ENCODE data around the gene NFIC.
"Not testable (repeated sequence)": the region's sequence is repeated elsewhere in the genome, so short reads cannot be mapped to it uniquely, and the experiment has no call there.

The NFIC gene

DNA sequence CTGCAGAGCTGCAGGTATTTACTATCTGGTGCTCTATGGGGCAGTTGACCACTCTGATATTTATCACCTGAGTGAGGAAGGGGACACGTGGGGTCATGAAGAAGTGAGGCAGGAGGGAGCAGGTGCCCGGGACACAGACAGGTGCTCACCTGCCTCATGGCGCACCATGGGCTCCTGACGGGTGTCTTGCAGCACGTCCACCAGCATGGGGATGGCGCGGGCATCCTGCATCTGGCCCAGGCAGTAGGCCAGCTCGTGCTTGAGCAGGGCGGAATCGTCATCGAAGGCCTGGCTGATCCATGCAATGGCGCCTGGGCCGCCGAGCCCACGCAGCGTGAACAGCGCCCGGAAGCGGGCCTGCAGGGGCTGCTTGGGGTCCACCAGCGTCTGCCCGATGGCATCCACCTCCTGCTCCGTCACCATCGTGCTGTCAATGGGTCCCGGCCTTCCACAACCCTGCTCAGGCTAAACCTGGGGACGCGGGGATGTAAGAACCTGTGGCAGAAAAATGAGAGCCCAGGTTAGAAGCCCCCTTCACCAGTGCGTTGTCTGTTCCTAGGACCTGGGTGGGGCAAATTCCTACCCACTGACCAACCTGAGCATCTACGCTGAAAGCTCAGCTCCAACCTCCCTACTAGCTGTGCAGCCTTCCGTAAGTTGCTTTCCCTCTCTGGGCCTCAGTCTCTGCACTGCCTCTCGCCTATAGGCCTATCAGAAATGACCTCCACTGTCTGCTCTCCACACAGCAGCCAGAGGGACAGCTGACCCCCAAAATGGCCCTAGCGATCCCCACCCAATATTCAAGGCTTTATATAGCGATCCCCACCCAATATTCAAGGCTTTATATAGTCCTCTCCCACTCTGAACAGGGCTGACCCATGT, 130.2 kb downstream of the NFIC start:
- DNase-seq (ENCODE audit: low read depth) = no peak
- no peak overlapping the region for H3K4me3 ChIP-seq (ENCODE audit: low read depth, low read length)

- H3K4me3 ChIP-seq (ENCODE audit: low read depth, low read length) = no peak overlapping the region
- DNase-seq (ENCODE audit: low read depth) = no peak
Measured at GRCh38 chr19:3497757-3498520, 131.6 kb downstream of the NFIC start.

DNA sequence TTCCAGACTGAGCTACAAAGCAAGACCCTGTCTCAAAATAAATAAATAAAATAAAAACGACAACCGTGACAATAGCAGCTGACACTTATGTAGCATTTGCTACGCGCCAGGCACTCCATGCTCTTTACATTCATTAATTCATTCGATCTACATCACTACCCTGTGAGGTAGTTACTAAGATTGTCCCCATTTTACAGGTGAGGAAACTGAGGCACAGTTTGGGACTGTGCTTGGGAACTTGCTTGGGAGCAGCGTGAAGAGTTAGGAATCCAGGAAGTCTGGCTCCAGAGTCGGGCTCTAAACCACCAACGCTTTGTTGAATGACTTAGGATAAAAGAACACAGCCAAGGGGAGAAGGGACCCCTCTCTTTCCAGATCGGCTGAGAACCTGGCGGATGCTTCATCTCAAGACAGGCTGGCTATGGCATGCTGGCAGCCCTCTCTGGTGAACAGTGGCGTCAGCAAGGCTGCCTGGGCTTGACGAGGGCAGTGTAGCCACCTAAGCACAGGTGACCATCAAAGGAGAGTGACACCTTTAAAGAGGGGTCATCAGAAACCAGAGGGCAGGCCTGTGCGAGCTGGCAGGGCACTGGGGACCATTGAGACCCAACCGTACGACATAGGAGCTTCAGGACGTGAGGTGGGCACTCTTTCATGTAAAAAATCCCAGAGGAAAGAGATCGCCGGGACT, 133.5 kb downstream of the NFIC start:
- peak overlapping the region; percentile 96 for H3K4me3 ChIP-seq (ENCODE audit: low read depth, low read length)
- DNase-seq (ENCODE audit: low read depth) = no peak

DNA sequence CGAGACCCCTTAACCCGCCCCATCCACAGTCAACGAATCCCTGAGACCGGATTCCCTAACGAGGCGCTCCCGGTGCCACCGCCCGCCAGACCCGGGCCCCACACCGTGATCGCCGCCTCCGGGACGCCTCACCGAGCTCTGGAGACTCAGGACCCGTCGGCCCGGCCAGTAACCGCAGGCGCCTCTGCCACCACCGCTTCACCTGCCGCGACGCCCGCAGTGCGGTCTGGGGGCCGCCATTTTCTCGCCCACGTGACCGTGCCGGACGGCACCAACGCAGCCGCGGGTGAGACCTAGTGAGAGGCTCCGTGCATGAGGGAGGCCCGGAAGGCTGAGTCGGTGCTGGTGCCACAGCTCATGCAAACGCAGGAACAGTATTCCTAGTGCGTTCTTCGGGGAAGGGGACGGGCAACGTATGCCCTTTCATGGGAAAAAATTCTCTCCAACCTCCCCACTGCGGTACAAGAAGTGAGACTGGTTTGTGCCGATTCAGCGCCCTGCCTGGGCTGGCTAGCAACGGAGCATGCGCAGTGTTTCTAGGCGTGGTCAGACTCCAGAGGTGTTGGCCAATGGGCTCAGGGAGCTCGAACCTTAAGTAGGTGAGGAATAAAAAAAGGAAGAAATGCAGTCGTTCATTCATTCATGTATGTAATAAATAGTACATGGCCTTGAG, 134.2 kb downstream of the NFIC start, which contains the start of gene DOHH:
Gene DOHH, minus strand, starts transcription at position 246 of the 673 bp plus-strand sequence. CDS start 3,860 bp downstream, outside the sequence.
- DNase-seq (ENCODE audit: low read depth) = peak; percentile 87
- H3K4me3 ChIP-seq (ENCODE audit: low read depth, low read length) = peak within 1 kb of the TSS; percentile 96

DNA sequence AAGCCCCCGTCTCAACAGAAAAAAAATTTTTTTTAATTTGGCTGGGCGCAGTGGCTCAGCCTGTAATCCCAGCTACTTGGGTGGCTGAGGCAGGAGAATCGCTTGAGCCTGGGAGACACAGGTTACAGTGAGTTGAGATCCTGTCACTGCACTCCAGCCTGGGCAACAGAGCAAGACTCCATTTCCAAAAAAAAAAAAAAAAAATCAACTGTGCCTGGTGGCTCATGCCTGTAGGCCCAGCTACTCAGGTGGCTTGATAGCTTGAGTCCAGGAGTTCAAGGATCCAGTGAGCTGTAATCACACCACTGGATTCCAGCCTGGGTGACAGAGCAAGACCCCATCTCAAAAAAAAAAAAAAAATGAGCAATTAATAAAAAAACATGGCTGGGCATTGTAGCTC, 135.4 kb downstream of the NFIC start:
- no peak for DNase-seq (ENCODE audit: low read depth)
- H3K4me3 ChIP-seq (ENCODE audit: low read depth, low read length) = no peak overlapping the region

DNA sequence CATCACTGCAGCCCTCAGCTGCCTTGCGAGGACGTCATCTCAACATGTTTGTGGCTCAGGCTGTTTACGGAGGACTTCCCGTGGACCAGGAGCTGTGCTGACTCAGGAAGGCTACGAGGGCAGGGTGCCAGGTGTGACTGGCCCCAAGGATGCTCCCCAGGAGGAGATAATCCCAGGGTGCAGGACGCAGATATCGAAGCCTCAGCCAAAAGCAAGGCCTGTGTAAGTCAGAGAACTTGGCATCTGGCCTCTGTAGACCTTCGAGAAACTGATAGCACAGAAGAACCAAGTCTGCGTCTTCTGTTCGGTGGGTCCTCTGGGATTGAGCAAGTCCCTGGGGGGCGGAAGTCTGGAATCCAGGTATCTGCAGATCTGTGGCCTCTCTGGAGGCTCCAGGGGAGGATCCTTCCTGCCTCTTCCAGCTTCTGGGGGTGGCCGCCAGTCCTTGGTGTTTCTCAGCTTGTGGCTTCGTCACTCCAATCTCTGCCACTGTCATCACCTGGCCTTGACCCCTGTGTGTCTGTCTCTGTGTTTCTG, 136.7 kb downstream of the NFIC start:
- H3K4me3 ChIP-seq (ENCODE audit: low read depth, low read length) = no peak overlapping the region
- DNase-seq (ENCODE audit: low read depth) = no peak

DNA sequence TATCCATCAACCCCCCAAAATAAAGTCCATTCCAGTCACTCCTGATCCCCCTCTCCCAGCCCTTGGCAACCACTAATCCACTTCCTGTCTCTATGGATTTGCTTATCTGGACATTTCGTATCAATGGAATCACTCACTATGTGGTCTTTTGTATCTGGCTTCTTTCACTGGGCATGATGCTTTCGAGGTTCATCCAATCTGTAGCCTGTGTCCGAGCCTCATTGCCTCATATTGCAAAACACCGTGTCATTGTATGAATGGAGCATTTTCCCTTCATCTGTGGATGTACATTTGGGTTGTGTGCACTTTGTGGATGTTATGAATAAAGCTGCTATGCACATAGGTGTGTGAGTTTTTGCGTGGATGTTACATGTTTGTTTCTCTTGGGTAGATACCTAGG, 138.4 kb downstream of the NFIC start:
- no peak overlapping the region for H3K4me3 ChIP-seq (ENCODE audit: low read depth, low read length)
- DNase-seq (ENCODE audit: low read depth) = no peak

- peak; percentile 92 for DNase-seq (ENCODE audit: low read depth)
- peak within 1 kb of the TSS; percentile 86 for H3K4me3 ChIP-seq (ENCODE audit: low read depth, low read length)
Measured at GRCh38 chr19:3505598-3506383, 139.4 kb downstream of the NFIC start, which contains the start of gene FZR1. FZR1 (plus strand) TSS chr19:3506311; CDS start chr19:3522990, 16,679 bp downstream.

- DNase-seq (ENCODE audit: low read depth) = no peak
- peak overlapping the region; percentile 82 for H3K4me3 ChIP-seq (ENCODE audit: low read depth, low read length)
Measured at GRCh38 chr19:3506384-3507340, 140.3 kb downstream of the NFIC start.

- no peak for DNase-seq (ENCODE audit: low read depth)
- peak overlapping the region; percentile 82 for H3K4me3 ChIP-seq (ENCODE audit: low read depth, low read length)
Measured at GRCh38 chr19:3507371-3508120, 141.2 kb downstream of the NFIC start.

- H3K4me3 ChIP-seq (ENCODE audit: low read depth, low read length); DNase-seq (ENCODE audit: low read depth): not testable (repeated sequence)
Measured at GRCh38 chr19:3508121-3508661, 141.8 kb downstream of the NFIC start.

DNA sequence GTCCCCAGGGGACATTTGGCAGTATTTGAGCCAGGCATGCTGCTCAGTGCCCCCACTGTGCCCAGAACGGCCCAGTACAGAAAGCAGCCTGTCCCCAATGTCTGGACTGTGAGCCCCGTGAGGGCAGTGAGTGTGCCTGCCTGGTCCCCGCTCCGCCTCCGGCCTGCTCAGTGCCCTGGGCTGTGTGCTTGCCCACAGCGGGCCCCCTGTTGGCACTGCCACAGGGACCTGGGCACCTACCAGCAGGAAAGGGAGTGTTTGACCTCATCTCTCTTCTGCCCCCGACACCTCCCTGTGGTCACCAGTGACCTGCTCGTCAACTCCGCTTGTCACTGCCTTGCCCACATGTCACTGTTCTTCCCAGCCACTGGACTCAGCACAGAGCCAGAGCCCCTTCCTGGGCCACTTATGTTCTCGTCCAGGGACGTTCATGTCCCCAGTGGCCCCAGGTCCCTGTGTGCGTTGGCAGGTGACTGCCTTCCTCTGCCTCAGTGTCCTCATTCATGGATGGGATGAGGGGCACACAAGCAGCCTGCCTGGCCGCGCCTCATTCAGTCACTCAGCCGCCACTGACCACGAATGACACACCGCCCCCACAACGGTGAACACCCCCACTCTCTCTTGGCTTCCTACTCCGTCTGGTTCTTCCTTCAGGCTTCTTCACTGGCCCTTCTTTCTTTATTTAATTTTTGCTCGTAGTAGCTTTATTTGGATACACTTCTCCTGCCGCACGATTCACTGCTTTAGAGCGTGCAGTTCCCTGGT, 142.6 kb downstream of the NFIC start:
- no peak overlapping the region for H3K4me3 ChIP-seq (ENCODE audit: low read depth, low read length)
- DNase-seq (ENCODE audit: low read depth) = no peak

GRCh38 chr19:3509566-3509989, 143.2 kb downstream of the NFIC start:
- H3K4me3 ChIP-seq (ENCODE audit: low read depth, low read length) = no peak overlapping the region
- no peak for DNase-seq (ENCODE audit: low read depth)

GRCh38 chr19:3510727-3511126, 144.3 kb downstream of the NFIC start:
- no peak for DNase-seq (ENCODE audit: low read depth)
- no peak overlapping the region for H3K4me3 ChIP-seq (ENCODE audit: low read depth, low read length)

GRCh38 chr19:3511506-3512251, 145.3 kb downstream of the NFIC start:
- no peak for DNase-seq (ENCODE audit: low read depth)
- H3K4me3 ChIP-seq (ENCODE audit: low read depth, low read length) = no peak overlapping the region

Measured in skeletal muscle cell (primary cell).